Measurements from ENCODE around the gene CPED1. TPM values are rescaled to one million over a fixed set of nuclear protein-coding genes. Genes with fewer than 3 reads are reported as not detected.

CPED1 gene
- total RNA-seq, 1 experiment from 2014 or later: 0.39 TPM

DNA sequence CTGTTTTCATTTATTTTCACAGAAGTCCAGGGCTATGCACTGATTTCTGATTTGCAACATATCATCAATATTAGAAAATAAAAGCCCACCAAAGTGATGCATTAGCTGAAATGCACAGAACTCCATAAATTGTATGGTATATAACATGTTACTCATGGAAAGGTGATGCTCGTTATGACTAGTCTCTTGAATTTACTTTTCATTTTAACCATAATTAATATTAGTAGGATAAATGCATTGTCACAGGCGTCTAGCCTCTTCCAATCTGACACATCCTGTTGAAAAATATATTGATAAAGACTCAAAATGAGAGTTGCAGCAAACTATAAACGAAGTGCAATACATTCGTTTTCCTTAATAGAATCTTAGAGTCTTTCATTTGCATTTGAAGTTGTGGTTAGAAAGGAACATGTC, 92.4 kb downstream of the CPED1 start:
- ATAC-seq (no peak), DNase-seq (ENCODE audit: low read depth, low spot score) (no peak)
- no peaks in the 10 kb centered on the region for H3K36me3 ChIP-seq (ENCODE audit: control insufficient read depth, insufficient read depth, low read length)
- in situ Hi-C loops (cut with HindIII; ENCODE audit: low pct_unique_long_range_greater_than_20kb, low sequenced_read_pairs) (no loop called here), intact Hi-C loops (cut with micrococcal nuclease; ENCODE audit: unreplicated experiment) (loop anchor here (1.0 to 5.0 kb wide), 3 partner anchors 94 to 289 kb away; no protein-coding TSS in a partner anchor)
- H3K27ac ChIP-seq (ENCODE audit: low read length): no peak overlapping the region
- H3K27me3 ChIP-seq (ENCODE audit: control insufficient read depth, insufficient read depth, low read length): 0 out of 2 replicates have a peak, but pooled peaks cover 2% of the 10 kb centered on the region
- H3K4me3 ChIP-seq (ENCODE audit: low read depth in 2 of 2, low read length in 2 of 2): no peak overlapping the region
- ChIA-PET POLR2A (no interaction called here), CTCF (interaction anchor here (0.6 kb wide), 1 partner anchor 54 kb away, joined by 3 read pairs; no protein-coding TSS in a partner anchor)
- no peak for TF ChIP-seq SIN3A (IDR thresholded peaks at IDR 0.05; ENCODE audit: borderline replicate concordance, insufficient read depth, low read depth, low read length)
- no peak for TF ChIP-seq TCF7L2 (IDR thresholded peaks at IDR 0.05; ENCODE audit: low read depth, low read length)
- TF ChIP-seq, protein P1, sequence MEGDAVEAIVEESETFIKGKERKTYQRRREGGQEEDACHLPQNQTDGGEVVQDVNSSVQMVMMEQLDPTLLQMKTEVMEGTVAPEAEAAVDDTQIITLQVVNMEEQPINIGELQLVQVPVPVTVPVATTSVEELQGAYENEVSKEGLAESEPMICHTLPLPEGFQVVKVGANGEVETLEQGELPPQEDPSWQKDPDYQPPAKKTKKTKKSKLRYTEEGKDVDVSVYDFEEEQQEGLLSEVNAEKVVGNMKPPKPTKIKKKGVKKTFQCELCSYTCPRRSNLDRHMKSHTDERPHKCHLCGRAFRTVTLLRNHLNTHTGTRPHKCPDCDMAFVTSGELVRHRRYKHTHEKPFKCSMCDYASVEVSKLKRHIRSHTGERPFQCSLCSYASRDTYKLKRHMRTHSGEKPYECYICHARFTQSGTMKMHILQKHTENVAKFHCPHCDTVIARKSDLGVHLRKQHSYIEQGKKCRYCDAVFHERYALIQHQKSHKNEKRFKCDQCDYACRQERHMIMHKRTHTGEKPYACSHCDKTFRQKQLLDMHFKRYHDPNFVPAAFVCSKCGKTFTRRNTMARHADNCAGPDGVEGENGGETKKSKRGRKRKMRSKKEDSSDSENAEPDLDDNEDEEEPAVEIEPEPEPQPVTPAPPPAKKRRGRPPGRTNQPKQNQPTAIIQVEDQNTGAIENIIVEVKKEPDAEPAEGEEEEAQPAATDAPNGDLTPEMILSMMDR (IDR thresholded peaks at IDR 0.05): no peak
- TF ChIP-seq, protein P2, sequence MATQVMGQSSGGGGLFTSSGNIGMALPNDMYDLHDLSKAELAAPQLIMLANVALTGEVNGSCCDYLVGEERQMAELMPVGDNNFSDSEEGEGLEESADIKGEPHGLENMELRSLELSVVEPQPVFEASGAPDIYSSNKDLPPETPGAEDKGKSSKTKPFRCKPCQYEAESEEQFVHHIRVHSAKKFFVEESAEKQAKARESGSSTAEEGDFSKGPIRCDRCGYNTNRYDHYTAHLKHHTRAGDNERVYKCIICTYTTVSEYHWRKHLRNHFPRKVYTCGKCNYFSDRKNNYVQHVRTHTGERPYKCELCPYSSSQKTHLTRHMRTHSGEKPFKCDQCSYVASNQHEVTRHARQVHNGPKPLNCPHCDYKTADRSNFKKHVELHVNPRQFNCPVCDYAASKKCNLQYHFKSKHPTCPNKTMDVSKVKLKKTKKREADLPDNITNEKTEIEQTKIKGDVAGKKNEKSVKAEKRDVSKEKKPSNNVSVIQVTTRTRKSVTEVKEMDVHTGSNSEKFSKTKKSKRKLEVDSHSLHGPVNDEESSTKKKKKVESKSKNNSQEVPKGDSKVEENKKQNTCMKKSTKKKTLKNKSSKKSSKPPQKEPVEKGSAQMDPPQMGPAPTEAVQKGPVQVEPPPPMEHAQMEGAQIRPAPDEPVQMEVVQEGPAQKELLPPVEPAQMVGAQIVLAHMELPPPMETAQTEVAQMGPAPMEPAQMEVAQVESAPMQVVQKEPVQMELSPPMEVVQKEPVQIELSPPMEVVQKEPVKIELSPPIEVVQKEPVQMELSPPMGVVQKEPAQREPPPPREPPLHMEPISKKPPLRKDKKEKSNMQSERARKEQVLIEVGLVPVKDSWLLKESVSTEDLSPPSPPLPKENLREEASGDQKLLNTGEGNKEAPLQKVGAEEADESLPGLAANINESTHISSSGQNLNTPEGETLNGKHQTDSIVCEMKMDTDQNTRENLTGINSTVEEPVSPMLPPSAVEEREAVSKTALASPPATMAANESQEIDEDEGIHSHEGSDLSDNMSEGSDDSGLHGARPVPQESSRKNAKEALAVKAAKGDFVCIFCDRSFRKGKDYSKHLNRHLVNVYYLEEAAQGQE (IDR thresholded peaks at IDR 0.05; ENCODE audit: insufficient read depth in 1 of 2, low read depth in 2 of 2, low read length in 1 of 2): no peak
- TF ChIP-seq POLR2AphosphoS5 (IDR thresholded peaks at IDR 0.05; ENCODE audit: low read depth, low read length): no peak
- H3K9me3 ChIP-seq (ENCODE audit: control insufficient read depth, insufficient read depth, low read depth, low read length): no peaks in the 10 kb centered on the region
- H3K4me1 ChIP-seq (ENCODE audit: control insufficient read depth, insufficient read depth, low read length): no peaks in the 10 kb centered on the region
- BruUV-seq (replicated peaks): no TSS peak

DNA sequence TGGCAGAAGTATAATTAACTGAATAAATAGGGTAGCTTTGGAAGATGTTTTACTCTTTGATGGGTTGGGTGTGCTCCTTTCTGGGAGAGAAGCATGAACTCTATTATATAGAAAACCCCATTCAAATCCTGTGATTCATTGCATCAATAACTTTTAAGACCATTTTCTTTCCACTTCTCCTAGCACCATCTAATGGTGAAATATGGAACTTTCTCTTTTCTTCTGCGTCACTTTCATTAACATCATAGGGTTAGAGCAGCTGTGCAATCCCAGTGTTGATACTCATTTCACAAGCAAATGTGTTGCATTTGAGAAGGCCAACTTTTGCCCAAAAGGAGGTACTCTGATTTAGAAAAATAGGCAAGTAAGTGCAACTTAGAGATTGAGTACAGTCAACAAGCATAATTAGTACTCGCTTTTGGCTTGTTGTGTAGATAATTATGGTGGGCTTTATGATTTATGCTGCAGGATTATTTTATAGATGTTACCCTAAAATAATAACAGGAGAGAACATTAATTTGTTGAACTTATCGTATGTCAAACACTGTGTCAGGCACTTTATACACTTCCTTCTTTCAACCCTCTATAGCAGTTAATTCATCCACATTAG, 92.9 kb downstream of the CPED1 start:
- no peak overlapping the region for H3K4me3 ChIP-seq (ENCODE audit: low read depth in 2 of 2, low read length in 2 of 2)
- no peaks in the 10 kb centered on the region for H3K4me1 ChIP-seq (ENCODE audit: control insufficient read depth, insufficient read depth, low read length)
- ATAC-seq: peak; percentile 79
- no peak overlapping the region for H3K27ac ChIP-seq (ENCODE audit: low read length)
- ChIA-PET CTCF (interaction anchor here (0.6 to 0.7 kb wide), 3 partner anchors 54 to 255 kb away, joined by 3 read pairs; no protein-coding TSS in a partner anchor), POLR2A (no interaction called here)
- DNase-seq (ENCODE audit: low read depth, low spot score): peak; percentile 42
- TF ChIP-seq TCF7L2 (IDR thresholded peaks at IDR 0.05; ENCODE audit: low read depth, low read length) (no peak), POLR2AphosphoS5 (IDR thresholded peaks at IDR 0.05; ENCODE audit: low read depth, low read length) (no peak), SIN3A (IDR thresholded peaks at IDR 0.05; ENCODE audit: borderline replicate concordance, insufficient read depth, low read depth, low read length) (no peak)
- TF ChIP-seq, protein P1 (IDR thresholded peaks at IDR 0.05): peak; percentile 70; the same call in 1 of the 2 replicates
- intact Hi-C loops (cut with micrococcal nuclease; ENCODE audit: unreplicated experiment): loop anchor here (1.0 to 5.0 kb wide), 3 partner anchors 94 to 289 kb away; no protein-coding TSS in a partner anchor
- 0 out of 2 replicates have a peak, but pooled peaks cover 2% of the 10 kb centered on the region for H3K27me3 ChIP-seq (ENCODE audit: control insufficient read depth, insufficient read depth, low read length)
- no peaks in the 10 kb centered on the region for H3K36me3 ChIP-seq (ENCODE audit: control insufficient read depth, insufficient read depth, low read length)
- no TSS peak for BruUV-seq (replicated peaks)
- in situ Hi-C loops (cut with HindIII; ENCODE audit: low pct_unique_long_range_greater_than_20kb, low sequenced_read_pairs): no loop called here
- no peaks in the 10 kb centered on the region for H3K9me3 ChIP-seq (ENCODE audit: control insufficient read depth, insufficient read depth, low read depth, low read length)
